Endothelial cell of umbilical vein (primary cell): ENCODE results near the gene CCDC91. TPM values are rescaled to one million over a fixed set of nuclear protein-coding genes. Genes with fewer than 3 reads are reported as not detected.

Experiments used
- BruUV-seq: library from RNA; stranded (reverse); fragments of 400-500 nt; replicated peaks from 2 replicates; lab custom pipeline; 2021; lab: Mats Ljungman, UMichigan
- CTCF ChIA-PET: fragments of 300-600, 350-600 bp; sonication (Branson Sonifier 250); formaldehyde crosslinking; loops from one replicate; lab custom pipeline; 2021; ENCODE audit warnings: antibody characterized with exemption, inconsistent platforms; lab: Charles Lee
- POLR2A ChIA-PET: fragments of 300-600, 350-600 bp; sonication (Branson Sonifier 250); formaldehyde crosslinking; loops from one replicate; lab custom pipeline; 2021; ENCODE audit warnings: antibody characterized with exemption, inconsistent platforms; lab: Charles Lee
- DNase-seq: peaks from one replicate; pipeline ENCODE4 v3.0.0-alpha.2; 2011; ENCODE audit warnings: low read depth, low spot score
- FAIRE-seq: peaks from 2 replicates; lab custom pipeline; 2011; peaks lifted over from hg19 to GRCh38; lab: Jason Lieb, UNC
- H2AFZ ChIP-seq: 2 replicates; pipeline ENCODE4 v1.6.0; 2012; ENCODE audit warnings: low read depth, low read length, control low read depth, inconsistent platforms
- H3K27ac ChIP-seq: 2 replicates; pipeline ENCODE4 v1.5.1; 2011; ENCODE audit warnings: low read depth, mild to moderate bottlenecking, control low read depth, low read length, moderate library complexity; ENCODE audit not compliant: insufficient read depth
- H3K27me3 ChIP-seq, 2 experiments: 2 replicates each; pipeline versions ENCODE4 v1.6.0 to v1.6.1; 2011; ENCODE audit warnings: low read length in 2 of 2, mixed read lengths in 1 of 2; ENCODE audit not compliant: control insufficient read depth in 2 of 2, insufficient read depth in 2 of 2
- H3K36me3 ChIP-seq, 2 experiments: 2 replicates in 1 of 2; 3 replicates in 1 of 2; pipeline ENCODE4 v1.5.1; 2011; ENCODE audit warnings: low read length in 2 of 2, mild to moderate bottlenecking in 1 of 2, moderate library complexity in 1 of 2; ENCODE audit not compliant: control insufficient read depth in 2 of 2, insufficient read depth in 2 of 2; ENCODE audit errors: extremely low read depth in 1 of 2
- H3K4me1 ChIP-seq: 3 replicates; pipeline ENCODE4 v1.5.1; 2011; ENCODE audit warnings: mild to moderate bottlenecking, low read length; ENCODE audit not compliant: control insufficient read depth, insufficient read depth; ENCODE audit errors: extremely low read depth
- H3K4me2 ChIP-seq: 2 replicates; pipeline ENCODE4 v1.6.1; 2011; ENCODE audit warnings: low read length, control low read depth, mixed read lengths; ENCODE audit not compliant: insufficient read depth
- H3K4me3 ChIP-seq, 3 experiments: fragments of 200-600 bp in 1 of 3; sonication (generic), shearing (Covaris generic) in 1 of 3; replicated peaks in 1 of 3; 2 replicates each; pipeline ENCODE4 v1.5.1; 2011 to 2016; ENCODE audit warnings: control low read depth in 3 of 3, low read length in 3 of 3, mild to moderate bottlenecking in 2 of 3, inconsistent platforms in 1 of 3, low read depth in 1 of 3, moderate library complexity in 1 of 3; ENCODE audit not compliant: insufficient read depth in 1 of 3
- H3K79me2 ChIP-seq: 2 replicates; pipeline ENCODE4 v1.6.0; 2012; ENCODE audit warnings: low read length, inconsistent platforms; ENCODE audit not compliant: control insufficient read depth, insufficient read depth
- H3K9ac ChIP-seq: replicated peaks from 2 replicates; pipeline ENCODE3; 2011; ENCODE audit warnings: low read length, control low read depth; ENCODE audit not compliant: insufficient read depth; ENCODE audit errors: extremely low read depth
- H3K9me1 ChIP-seq: replicated peaks from 3 replicates; pipeline ENCODE4 v1.6.0; 2011; ENCODE audit warnings: mild to moderate bottlenecking, low read length; ENCODE audit not compliant: control insufficient read depth, insufficient read depth; ENCODE audit errors: extremely low read depth
- H3K9me3 ChIP-seq: replicated peaks from 2 replicates; pipeline ENCODE4 v1.5.1; 2012; ENCODE audit warnings: low read length, inconsistent platforms; ENCODE audit not compliant: control insufficient read depth, insufficient read depth
- H4K20me1 ChIP-seq: replicated peaks from 2 replicates; pipeline ENCODE3; 2011; ENCODE audit warnings: mild to moderate bottlenecking, low read length; ENCODE audit not compliant: control insufficient read depth, insufficient read depth; ENCODE audit errors: extremely low read depth
- EZH2 ChIP-seq: IDR thresholded peaks from 2 replicates; pipeline ENCODE4 v1.6.1; 2012; ENCODE audit warnings: borderline replicate concordance, low read depth, mild to moderate bottlenecking, moderate library complexity, low read length, inconsistent platforms; ENCODE audit not compliant: severe bottlenecking
- FOS ChIP-seq: IDR thresholded peaks from 2 replicates; pipeline ENCODE4 v1.6.1; 2011; ENCODE audit warnings: mild to moderate bottlenecking, low read length, moderate library complexity, borderline replicate concordance; ENCODE audit not compliant: insufficient read depth
- GATA2 ChIP-seq: IDR thresholded peaks from 2 replicates; pipeline ENCODE4 v1.7.0; 2011; ENCODE audit warnings: low read depth, mild to moderate bottlenecking, moderate library complexity, mixed read lengths, low read length; ENCODE audit not compliant: insufficient read length, insufficient read depth
- JUN ChIP-seq: IDR thresholded peaks from 2 replicates; pipeline ENCODE4 v1.6.1; 2011; ENCODE audit warnings: borderline replicate concordance, low read depth; ENCODE audit not compliant: insufficient read length, insufficient read depth
- MYC ChIP-seq: IDR thresholded peaks from one replicate; pipeline ENCODE4 v1.6.1; 2011; ENCODE audit warnings: mild to moderate bottlenecking, low read depth, low read length
- POLR2A ChIP-seq: IDR thresholded peaks from 2 replicates; pipeline ENCODE4 v1.6.1; 2012; ENCODE audit warnings: low read depth, mild to moderate bottlenecking, control low read depth, low read length
- POLR2AphosphoS5 ChIP-seq: IDR thresholded peaks from 2 replicates; pipeline ENCODE4 v1.6.1; 2012; ENCODE audit warnings: low read depth, mild to moderate bottlenecking, control low read depth, low read length, moderate library complexity; ENCODE audit not compliant: insufficient read depth
- dilution Hi-C: fragments of 300-500 bp; cut with MboI; formaldehyde crosslinking; loops from one replicate; pipeline ENCODE4 v1.15.0; 2019; ENCODE audit warnings: low sequenced_read_pairs; ENCODE audit not compliant: extremely low pct_ligation_motif_present
- intact Hi-C: fragments of 100-400 bp; cut with micrococcal nuclease; formaldehyde crosslinking; loops from one replicate; pipeline ENCODE4 v1.10.0; 2022
- polyA plus RNA-seq, 4 experiments: library from polyadenylated mRNA; depleted of rRNA in 3 of 4; stranded (reverse) in 3 of 4; unstranded in 1 of 4; fragments of >200 nt; gene quantifications; 2 replicates each; pipeline versions ENCODE4 v1.2.1 to v1.2.3, GENCODE V29; 2011 to 2012; ENCODE audit warnings: missing spikeins in 1 of 4
- total RNA-seq: library from RNA; stranded (reverse); gene quantifications from 2 replicates; pipeline ENCODE4 v1.2.3, GENCODE V29; 2021
- TF ChIP-seq, protein P1 (sequence below): IDR thresholded peaks from 2 replicates; pipeline ENCODE4 v1.6.1; 2011; ENCODE audit not compliant: insufficient read depth, insufficient read length
- TF ChIP-seq, protein P2 (sequence below), 2 donors: IDR thresholded peaks; 1 replicate in 1 of 2; 2 replicates in 1 of 2; pipeline ENCODE4 v1.5.1; 2011; ENCODE audit warnings: low read length in 2 of 2, mild to moderate bottlenecking in 2 of 2, moderate library complexity in 2 of 2, control low read depth in 1 of 2, inconsistent platforms in 1 of 2, low read depth in 1 of 2; ENCODE audit not compliant: insufficient read depth in 1 of 2; ENCODE audit errors: extremely low read depth in 1 of 2

The CCDC91 gene
- total and polyA plus RNA-seq, 2 donors (not counting 3 experiments of a cell fraction or from before 2014, with no cell fraction given) = 3.8 to 10.5 TPM

DNA sequence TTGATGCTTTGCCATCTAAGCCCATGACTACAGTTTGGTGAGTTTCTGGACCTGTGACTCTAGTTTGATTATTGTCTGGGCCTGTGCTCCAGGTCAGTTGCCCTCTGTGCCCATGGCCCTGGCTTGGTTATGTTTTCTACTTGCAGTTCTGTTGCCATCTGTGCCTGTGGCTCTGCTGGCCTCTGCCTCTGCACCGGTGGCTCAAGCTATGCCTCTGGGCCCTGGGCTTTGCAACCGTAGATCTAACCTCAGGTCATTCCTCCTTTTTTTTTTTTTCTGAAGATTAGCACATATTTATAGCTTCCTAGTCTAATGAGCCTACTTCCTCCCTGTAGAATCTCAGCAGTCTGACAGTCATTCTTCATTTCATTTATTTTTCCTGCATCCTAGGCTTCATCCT lies 161.2 kb downstream of the CCDC91 start:
- BruUV-seq = no TSS peak
- DNase-seq = no peak
- H3K9me3 ChIP-seq = no peaks in the 10 kb centered on the region
- no peaks in the 10 kb centered on the region for H3K4me1 ChIP-seq
- no peaks in the 10 kb centered on the region for H4K20me1 ChIP-seq
- no peaks in the 10 kb centered on the region for H3K79me2 ChIP-seq
- no peak overlapping the region for H3K9ac ChIP-seq
- no peak overlapping the region for H3K27ac ChIP-seq
- no peaks in the 10 kb centered on the region for H3K36me3 ChIP-seq
- POLR2A ChIA-PET = no interaction called here
- dilution Hi-C loops = no loop called here
- no peak overlapping the region for H3K4me3 ChIP-seq
- CTCF ChIA-PET = interaction anchor here (0.6 kb wide), 1 partner anchor 95 kb away, joined by 3 read pairs; no protein-coding TSS in a partner anchor
- no peak for TF ChIP-seq EZH2
- TF ChIP-seq POLR2A = no peak
- no peak for TF ChIP-seq JUN
- TF ChIP-seq POLR2AphosphoS5 = no peak
- TF ChIP-seq MYC = no peak
- no peak for TF ChIP-seq FOS
- TF ChIP-seq, protein P1, sequence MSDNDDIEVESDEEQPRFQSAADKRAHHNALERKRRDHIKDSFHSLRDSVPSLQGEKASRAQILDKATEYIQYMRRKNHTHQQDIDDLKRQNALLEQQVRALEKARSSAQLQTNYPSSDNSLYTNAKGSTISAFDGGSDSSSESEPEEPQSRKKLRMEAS = no peak
- TF ChIP-seq, protein P2, sequence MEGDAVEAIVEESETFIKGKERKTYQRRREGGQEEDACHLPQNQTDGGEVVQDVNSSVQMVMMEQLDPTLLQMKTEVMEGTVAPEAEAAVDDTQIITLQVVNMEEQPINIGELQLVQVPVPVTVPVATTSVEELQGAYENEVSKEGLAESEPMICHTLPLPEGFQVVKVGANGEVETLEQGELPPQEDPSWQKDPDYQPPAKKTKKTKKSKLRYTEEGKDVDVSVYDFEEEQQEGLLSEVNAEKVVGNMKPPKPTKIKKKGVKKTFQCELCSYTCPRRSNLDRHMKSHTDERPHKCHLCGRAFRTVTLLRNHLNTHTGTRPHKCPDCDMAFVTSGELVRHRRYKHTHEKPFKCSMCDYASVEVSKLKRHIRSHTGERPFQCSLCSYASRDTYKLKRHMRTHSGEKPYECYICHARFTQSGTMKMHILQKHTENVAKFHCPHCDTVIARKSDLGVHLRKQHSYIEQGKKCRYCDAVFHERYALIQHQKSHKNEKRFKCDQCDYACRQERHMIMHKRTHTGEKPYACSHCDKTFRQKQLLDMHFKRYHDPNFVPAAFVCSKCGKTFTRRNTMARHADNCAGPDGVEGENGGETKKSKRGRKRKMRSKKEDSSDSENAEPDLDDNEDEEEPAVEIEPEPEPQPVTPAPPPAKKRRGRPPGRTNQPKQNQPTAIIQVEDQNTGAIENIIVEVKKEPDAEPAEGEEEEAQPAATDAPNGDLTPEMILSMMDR (IDR thresholded peaks at IDR 0.05; ENCODE audit: extremely low read depth in 1 of 2, insufficient read depth in 1 of 2, low read depth in 1 of 2, low read length in 2 of 2) = no peak
- TF ChIP-seq GATA2 = no peak
- H2AFZ ChIP-seq = no peak overlapping the region
- no peaks in the 10 kb centered on the region for H3K9me1 ChIP-seq
- intact Hi-C loops = no loop called here
- H3K4me2 ChIP-seq = no peak overlapping the region
- no peak for FAIRE-seq
- H3K27me3 ChIP-seq = no peaks in the 10 kb centered on the region
